EH (cell line): Measurements from ENCODE around the gene DENND1C.
"Not testable (repeated sequence)": the region's sequence is repeated elsewhere in the genome, so short reads cannot be mapped to it uniquely, and the experiment has no call there.

Experiments used
- DNase-seq: peaks from one replicate; pipeline ENCODE4 v3.0.0-alpha.2; 2015; ENCODE audit warnings: low read depth

Gene DENND1C

GRCh38 chr19:6453951-6454565 lies 27.5 kb downstream of the DENND1C start:
- DNase-seq, result no peak

GRCh38 chr19:6452899-6453298 lies 28.7 kb downstream of the DENND1C start:
- no peak for DNase-seq

DNA sequence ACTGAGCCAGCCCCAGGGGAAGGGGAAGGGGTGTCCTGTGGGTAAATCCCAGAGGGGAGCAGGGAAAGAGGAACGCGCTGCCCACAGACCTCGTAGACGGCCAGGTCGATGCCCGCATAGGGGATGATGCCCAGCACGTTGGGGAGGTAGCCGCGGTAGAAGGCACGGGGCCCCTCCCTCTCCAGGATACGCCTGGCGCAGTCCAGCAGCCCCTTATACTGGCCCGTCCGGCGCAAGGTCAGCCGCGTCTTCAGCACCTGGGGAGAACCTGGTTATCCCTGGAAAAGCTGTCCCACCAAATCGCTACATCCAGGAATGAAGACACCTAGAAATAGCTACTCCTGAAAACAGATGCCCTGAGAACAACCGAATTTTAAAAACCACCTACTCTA lies 29.4 kb downstream of the DENND1C start:
- no peak for DNase-seq

DNA sequence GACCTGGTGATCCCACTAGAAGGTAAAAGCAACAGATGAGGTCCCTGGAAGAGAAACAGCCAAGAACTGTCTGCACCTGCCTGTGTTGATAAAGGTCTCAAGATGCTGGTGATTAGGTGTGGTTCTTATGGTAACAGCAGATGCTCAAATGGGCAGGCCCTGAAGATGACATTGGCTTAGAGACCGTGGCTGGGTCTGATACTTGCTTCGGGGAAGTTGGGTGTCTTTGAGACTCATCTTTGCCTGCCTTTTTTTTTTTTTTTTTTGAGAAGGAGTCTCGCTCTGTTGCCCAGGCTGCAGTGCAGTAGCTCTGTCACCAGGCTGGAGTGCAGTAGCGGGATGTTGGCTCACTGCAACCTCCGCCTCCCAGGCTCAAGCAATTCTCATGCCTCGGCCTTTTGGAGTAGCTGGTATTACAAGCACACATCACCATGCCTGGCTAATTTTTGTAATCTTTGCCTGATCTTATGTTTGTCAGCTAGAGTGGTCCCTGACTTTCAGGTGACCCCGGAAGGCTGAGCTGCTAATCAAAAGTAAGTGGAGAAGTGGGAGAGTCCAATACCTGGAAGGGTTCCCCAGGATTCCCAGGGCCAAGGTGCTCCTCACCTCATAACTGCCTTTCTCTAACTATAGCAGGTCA lies 29.9 kb downstream of the DENND1C start:
- no peak for DNase-seq

DNA sequence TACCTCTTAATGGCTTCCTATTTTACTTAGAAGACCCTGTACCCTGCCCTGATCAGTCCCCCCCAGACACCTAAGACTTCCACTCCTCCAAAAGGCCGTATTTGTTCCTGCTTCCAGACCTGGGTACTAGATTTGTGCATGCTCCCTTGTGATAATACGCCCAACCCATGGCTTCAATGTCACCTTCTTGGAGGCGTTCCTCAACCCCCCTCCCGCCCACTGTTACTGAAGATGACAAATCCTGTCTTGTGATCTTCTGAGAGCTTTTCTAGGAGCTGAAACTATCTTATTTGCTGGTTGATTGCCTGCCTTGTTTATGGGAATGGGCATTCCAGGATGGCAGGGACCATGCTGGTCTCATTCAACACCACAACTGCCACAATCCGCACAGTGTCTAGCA lies 31.4 kb downstream of the DENND1C start:
- no peak for DNase-seq

DNA sequence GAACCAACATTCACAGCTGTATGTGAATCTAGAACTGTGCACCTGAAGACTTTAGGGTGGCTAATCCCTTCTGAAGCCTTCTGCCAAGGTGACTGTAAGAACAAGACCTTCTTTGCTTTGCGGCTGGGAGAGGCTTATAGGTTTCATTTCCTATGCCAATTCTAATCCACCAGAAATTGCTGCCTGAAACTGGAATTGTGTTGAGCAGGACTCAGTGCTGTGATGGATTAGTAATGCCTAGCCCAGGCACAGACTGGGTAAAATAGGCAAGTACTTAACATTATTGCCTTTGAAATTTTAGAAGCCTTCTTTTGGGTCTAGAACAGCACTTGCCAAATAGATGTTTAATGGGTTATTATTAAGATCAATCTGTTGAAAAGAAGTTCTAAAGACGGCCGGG lies 33.5 kb downstream of the DENND1C start:
- DNase-seq, result no peak

DNA sequence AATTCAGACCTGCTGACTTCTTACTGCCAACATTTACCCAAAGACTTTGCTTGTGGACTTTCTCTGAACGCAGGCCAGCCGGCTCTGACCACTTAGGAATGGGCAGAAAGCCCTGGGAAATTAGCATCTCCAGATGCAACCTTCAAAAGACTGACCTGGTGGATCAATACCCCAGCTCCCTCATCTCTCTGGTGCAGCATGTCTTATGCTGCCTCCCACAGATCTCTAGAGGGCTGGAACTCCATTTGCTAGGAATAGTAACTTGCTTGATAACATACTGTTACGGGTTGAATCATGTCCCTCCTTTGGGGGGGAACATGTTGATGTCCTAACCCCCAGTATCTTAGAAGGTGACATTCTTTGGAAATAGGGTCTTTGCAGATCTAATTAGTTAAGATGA lies 35.1 kb downstream of the DENND1C start:
- no peak for DNase-seq

DNA sequence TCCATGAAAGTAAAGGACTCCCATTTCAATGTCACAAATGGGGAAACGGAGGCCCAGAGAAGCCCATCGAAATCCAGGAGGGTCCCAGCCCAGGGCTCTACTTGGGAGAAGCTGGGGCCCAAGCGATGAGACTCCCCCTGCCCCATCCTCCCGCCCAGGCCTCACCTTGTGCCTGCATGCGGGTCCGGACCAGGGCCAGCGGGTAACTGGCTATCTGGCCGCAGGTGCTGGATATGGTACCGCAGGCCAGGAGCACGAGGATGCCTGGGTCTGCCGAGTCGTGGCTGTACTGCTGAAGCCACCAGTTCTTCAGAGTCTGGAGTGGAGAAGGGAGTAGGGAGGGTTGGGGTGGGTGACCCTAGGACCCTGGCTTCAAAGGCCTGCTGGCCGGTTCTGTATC lies 37.6 kb downstream of the DENND1C start:
- DNase-seq, result no peak

DNA sequence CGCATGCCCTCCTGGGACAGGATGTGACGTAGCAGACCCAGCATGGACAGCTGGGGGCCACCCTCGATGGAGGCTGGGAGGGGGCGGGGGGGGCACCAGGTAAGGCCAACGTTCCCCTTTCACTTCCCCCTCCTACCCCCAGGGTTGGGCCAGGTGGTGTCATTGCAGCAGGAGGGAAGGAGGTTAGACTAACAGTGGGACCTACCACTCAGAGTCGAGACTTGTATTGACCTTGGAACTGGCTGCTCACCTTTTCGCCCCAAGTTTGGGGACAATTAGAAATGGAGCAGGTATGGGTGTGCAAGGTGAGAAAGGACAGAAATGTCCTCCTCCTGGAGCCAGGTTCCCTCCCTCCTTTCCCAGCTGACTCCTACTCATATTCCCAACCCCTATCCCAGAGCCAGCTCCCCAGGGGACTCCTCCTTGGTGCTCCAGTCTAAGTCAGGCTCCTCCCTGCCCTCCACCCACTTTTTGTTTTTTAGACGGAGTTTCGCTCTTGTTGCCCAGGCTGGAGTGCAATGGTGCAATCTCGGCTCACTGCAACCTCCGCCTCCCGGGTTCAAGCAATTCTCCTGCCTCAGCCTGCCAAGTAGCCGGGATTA lies 39.4 kb downstream of the DENND1C start:
- no peak for DNase-seq

- DNase-seq, result no peak
These were observed 40.7 kb downstream of the DENND1C start for GRCh38 chr19:6440905-6441304.

DNA sequence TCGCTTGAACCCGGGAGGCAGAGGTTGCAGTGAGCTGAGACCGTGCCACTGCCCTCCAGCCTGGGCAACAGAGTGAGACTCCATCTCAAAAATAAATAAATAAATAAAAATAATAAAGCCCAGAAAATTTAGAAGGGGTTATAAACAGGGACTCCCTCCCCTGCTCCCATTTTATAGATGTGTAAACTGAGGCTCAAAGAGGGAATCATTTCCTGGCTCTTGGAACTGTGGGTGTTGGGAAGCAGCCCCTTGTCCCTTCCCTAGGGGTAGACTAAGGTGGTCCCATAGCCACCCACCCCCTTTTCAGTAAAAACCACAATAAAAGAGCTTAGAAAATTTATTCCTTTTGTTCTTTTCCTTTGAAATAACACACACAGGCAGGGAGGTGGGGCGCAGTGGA lies 41.8 kb downstream of the DENND1C start:
- no peak for DNase-seq

DNA sequence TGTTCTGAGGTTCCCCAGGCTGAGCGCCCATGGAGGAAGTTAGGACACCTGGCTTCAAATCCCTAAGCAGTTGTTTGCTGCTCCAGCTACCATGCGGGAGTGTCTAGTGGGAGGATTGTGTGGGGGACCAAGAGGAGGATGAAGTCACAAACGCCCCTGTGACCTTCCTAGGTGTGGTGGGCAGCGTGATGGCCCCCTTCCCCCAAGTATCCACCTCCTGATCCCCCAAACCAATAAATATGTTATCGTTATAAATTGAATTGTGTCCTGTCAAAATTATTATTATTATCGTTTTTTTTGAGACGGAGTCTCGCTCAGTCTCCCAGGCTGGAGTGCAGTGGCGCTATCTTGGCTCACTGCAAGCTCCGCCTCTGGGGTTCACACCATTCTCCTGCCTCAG lies 47.9 kb downstream of the DENND1C start, which contains the start of gene SLC25A41:
TSS of gene SLC25A41 (minus strand) at position 101 of the 400 bp plus-strand sequence. CDS start at position 31, 70 bp downstream.
- no peak for DNase-seq

DNA sequence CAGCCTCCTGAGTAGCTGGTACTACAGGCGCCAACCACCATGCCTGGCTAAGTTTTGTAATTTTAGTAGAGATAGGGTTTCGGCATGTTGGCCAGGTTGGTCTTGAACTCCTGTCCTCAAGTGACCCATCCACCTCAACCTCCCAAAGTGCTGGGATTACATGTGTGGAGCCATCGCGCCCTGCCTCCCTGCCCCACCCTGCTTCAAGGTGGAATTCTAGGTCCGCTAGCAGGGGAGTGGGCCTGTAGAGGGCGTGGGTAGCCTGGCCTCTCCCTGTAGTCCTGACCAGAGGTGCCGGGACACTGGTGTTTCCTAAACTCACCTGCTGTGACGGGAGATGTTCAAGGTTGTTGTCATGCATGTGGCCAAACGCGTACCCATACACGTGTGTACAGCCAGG lies 48.4 kb downstream of the DENND1C start:
- DNase-seq, result no peak

DNA sequence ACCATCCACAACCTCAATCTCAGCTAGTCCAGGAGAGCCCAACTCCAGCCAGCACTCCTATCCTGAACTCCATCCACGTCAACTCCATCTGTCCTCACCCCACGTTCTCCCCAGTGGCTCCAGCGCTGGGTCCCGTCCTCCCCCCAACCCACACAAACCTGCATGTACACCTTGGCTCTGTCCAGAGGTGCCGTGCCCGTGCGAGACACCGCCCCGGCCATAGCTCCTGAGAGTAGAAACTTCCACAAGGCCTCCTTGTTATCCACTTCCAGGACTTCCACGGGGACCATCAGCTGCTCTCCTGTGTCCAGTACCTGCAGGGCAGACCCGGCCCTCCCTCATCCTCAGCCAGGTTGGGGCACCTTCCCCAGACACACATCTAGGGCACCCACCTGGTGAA lies 49.7 kb downstream of the DENND1C start:
- DNase-seq, result no peak

- no peak for DNase-seq
These were observed 52.0 kb downstream of the DENND1C start for GRCh38 chr19:6429419-6430221.

DNA sequence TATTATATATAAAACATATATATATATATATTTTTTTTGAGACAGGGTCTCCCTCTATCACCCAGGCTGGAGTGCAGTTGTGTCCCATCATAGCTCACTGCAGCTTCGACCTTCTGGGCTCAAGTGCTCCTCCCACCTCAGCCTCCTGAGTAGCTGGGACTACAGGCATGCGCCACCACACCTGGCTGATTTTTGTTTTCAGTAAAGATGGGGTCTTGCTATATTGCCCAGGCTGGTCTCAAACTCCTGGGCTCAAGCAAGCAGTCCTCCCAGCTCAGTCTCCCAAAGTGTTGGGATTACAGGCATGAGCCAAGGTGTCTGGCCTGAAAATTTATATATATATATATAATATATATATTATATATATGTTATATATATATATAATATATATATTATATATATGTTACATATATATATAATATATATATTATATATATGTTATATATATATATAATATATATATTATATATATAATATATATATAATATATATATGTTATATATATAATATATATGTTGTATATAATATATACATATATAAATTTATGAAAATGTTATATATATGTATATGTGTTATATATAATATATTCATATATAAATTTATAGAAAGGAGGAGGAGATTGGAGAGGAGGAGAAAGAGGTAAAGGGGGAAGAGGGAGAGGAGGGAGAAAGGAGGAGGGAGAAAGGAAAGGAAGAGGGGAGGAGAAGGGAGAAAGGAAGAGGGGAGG lies 52.7 kb downstream of the DENND1C start:
- DNase-seq, result not testable (repeated sequence)

DNA sequence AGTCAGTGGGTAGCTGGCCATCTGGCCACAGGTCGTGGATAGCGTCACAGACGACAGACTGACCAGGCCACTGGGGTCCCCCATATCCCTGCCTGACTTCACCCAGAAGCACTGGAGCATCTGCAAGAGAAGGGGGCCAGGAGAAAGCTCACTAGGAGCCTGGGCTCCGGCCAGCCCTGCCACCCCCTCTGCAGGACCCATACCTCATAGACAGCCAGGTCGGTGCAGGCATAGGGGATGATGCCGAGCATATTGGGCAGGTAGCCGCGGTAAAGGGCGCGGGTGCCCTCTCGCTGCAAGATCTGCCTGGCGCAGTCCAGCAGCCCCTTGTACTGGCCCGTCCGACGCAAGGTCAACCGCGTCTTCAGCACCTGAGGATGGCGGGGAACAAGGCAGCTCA lies 54.5 kb downstream of the DENND1C start:
- DNase-seq, result no peak

GRCh38 chr19:6425732-6426620 lies 55.6 kb downstream of the DENND1C start:
- no peak for DNase-seq

DNA sequence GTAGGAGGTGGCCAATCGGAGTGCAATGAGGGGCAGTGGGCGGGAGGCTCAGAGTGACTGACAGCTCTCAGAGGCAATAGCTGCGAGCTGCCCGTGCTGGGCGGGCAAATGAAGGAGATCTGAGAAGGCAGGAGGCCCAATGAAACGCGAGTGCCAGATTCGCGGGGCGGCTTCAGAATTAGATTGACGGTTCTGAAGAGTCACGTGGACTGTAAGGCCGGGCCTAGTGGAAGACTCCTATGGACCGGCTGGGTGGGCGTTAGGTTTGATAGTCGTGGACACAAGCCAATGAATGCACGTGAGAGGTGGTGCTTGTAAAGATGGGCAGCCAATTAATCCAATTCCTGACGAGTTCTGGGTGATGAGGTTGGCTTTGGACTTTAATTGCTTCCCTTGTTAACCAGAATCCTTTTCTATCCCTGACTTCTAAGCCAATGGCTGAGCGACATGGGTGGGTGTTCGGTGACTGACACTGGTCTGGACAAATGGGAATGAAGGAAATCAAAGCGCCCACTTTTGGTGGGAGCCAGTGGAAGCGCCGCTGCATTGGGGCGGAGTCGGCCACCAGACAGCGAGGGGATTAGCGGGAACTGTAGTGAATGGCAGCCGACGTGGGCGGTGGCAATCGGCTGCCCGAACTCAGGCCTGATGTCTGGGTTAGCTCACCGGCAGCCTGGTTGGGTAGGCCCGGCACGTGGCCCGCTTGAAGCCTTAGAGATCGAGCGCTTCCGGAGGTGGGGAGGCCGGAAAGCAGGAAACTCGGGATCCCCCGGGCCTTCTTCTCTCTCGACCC lies 56.5 kb downstream of the DENND1C start:
- peak; percentile 100 for DNase-seq
